Measurements from ENCODE around the gene SLC39A11.

The SLC39A11 gene

DNA sequence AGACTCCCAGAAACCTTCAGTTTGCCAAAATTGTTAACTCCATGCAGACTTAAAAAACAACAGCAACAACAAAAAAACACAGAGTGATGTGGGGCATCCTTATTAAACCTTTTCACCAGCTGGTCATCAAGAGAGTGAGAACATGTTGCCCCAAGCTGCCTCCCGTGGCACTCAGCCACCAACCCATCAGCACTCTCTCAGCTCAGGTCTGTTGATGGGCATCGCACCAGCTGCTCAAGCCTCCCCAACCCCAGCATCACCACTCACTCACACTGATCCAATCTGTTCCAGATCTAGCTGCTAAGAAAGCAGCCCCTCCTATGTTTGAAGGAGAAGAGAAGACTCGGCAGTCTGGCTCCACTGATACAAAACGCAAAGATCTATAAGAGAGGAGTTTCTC, 46.8 kb downstream of the SLC39A11 start:
- no peak for DNase-seq (ENCODE audit: low read depth in 2 of 3, low spot score in 2 of 3)

DNA sequence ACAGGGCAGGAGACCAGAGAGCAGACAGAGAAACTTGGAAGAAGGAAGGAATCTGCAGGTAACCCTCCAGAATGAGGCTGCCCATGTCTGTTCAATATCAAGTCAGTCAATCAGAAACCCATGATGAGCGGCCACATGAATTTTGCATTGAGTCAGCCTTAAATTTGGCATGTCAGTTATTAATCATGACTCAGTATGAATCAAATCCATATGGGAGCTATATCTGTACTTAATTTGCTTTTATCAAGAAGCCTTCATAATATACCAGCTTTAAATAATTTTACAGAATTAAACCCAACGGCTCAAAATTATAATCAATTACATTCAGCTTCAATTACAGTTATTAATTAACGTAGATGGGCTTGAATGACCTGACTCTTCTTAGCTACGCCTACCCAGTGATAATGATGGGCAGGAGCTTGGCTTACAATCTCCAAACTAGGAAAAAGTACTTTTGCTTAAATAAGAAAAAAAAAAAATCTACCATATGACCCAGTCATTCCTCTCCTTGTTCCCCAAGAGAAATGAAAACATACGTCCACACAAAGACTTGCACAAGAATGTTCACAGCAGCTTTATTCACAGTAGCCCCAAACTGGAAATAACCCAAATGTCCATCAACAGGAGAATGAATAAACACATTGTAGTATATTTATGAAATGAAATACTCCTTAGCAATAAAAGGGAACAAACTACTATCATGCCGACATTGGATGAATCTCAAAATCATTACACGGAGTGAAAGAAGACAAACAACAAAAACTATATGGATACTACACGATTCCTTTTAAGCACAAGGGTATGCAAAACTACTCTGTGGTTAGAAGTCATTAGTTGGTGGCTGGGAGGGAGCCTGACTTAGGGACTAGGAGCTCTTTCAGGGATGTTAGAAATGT, 48.6 kb downstream of the SLC39A11 start:
- DNase-seq (ENCODE audit: low read depth in 2 of 3, low spot score in 2 of 3): no peak

DNA sequence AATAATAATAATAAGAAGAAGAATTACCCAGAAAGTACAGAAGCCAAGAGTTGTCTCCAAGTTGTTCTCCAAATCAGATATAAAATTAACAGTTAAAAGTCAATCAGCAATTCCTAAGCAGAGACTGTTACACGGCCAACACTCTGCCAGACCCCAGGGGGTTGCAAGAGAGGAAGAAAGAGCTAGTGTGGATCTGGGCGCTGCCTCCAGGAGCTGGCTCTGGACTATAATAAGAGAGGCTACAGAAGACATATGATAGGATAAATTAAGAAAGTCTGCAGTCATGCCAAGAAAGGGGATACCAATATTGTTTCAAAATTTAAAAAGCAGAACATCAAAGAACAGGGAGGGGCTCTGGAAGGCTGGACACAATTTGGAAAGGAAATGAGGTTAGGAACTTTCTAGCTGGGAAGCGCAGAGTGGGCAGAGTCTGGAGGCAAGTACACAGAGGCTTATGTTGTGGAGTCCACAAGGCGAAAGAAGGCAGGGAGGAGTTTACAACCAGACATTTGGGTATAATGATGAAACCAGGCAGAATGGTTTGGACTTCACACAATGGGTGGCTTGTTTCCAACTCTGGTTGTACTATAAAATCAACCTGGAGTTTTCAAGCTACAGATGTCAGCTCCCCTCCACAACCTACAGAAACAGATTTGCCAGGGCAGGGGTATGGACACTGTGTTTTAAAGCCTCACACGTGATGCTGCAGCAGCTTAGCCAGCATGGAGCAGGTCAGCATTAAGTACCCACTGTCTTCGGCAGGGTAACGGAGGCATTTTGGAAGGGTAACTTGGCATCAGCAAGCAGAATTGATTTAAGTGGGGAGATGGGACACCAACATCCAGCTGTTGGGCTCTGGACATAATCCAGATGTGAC, 49.4 kb downstream of the SLC39A11 start:
- DNase-seq (ENCODE audit: low read depth in 2 of 3, low spot score in 2 of 3): no peak

DNA sequence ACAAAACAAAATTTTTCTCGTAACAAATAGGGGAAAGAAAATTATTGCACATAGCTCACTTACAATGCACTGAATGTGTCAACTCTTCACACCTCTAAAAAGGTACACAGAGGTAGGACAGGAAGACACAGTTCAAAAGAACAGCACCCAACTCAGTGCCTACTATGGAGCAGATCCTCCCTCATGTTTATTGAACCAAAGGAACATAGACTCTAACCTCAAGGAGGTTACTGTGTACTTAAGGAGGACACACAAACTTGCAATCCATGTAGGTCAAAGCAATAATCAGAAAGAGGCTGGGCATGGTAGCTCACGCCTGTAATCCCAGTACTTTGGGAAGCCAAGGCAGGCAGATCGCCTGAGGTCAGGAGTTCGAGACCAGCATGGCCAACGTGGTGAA, 50.3 kb downstream of the SLC39A11 start:
- DNase-seq (ENCODE audit: low read depth in 2 of 3, low spot score in 2 of 3): no peak

DNA sequence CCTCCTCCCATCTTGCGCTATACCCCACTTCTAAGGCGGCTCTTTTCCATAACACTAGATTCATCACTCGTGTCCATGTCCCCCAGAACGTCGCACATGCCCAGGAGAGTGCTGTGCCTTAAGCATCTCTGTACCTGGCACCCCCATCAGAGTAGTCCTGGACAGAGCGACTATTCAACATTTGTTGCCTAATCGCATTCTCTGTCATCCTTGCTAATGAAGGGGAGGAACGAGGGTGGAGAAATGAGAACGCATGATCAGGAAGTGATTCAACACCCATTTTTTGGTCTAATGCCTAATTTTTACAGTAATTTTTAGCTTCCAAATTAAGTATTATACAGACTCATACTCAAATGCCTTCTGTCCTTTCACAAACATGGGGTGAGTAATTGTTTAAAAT, 53.2 kb downstream of the SLC39A11 start:
- no peak for DNase-seq (ENCODE audit: low read depth in 2 of 3, low spot score in 2 of 3)

DNA sequence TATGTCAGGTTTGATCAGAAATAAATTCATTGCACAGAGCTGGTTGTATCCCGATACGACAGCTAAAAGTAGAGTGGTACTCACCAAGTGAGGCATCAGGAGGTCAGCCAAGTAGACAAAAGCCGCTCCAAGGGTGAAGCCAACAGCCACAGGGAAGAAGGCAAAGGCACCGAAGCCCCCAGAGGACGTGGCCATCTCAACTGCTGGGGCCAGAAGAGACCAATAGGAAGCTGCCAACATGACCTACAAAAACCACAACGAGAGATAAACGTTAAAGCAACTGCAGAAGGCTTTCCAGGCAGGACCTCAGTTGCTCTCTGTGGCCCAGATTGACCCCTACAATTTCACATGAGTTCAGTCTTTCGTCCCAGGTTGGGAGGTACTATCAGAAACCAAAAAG, 61.0 kb downstream of the SLC39A11 start:
- no peak for DNase-seq (ENCODE audit: low read depth in 2 of 3, low spot score in 2 of 3)

DNA sequence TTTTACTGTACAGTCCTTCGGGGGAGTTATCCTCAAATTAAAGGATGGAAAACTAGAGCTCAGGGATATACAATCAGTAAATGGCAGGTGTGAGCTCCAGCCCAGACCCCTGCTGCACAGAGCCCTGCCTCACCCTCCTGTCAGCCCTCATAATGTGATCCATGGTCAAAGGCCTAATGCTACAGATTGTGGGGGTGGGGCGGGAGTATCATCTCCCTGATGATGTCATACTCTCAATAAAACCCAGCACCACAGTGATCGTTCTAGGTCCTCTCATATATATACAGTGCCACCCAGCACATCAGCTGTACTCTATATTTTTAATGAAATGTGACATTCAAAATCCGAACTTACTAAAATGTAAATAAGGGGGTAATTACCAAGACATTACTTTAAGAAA, 61.5 kb downstream of the SLC39A11 start:
- DNase-seq (ENCODE audit: low read depth in 2 of 3, low spot score in 2 of 3): no peak

DNA sequence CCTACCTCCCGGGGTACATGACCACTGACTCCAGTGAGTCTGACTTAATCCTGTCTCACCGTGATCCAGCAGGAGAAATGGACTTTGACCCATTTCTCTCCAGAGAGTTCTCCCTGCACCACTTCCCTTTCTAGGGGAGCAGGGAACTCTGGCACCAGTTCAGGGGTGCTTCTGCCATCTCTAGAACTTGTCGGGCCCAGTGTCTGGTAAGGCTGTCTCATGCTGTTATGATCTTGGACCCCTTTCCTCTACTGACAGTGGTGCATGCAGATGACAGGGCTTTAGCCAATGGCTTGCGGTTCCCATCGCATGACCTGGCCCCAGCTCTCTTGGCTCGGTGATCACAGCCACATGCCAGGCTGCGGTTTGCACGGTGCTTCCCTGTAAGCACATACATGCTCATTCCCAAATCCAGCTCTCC, 62.0 kb downstream of the SLC39A11 start:
- no peak for DNase-seq (ENCODE audit: low read depth in 2 of 3, low spot score in 2 of 3)

DNA sequence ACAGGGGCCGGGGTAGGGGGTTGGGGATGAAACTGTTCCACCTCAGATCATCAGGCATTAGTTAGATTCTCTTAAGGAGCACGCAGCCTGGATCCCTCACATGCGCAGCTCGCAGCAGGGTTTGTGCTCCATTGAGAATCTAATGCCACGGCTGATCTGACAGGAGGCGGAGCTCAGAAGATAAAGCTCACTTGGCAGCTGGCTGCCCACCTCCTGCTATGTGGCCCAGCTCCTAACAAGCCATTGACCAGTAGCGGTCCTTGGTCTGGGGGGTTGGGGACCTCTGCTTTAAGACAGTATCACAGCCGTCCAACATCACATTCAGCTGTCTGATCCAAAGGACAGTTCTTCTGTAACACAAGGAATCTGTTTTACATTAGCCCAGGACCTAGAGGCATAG, 62.5 kb downstream of the SLC39A11 start:
- no peak for DNase-seq (ENCODE audit: low read depth in 2 of 3, low spot score in 2 of 3)

DNA sequence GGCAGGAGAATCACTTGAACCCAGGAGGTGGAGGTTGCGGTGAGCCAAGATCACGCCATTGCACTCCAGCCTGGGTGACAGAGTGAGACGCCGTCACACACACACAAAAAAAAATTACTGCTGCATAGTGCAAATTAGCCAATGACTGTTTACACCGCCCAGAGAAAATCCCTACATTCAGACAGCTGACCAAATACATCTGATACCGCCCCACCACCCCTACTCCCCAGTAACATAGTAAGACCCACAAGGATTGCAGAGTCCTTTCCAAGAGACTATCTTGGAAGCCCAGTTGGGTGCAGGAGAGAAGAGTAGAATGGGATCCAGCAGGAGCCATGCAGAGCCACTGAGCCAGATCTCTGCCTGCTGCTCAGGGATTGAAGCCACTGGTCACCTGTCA, 63.5 kb downstream of the SLC39A11 start:
- no peak for DNase-seq (ENCODE audit: low read depth in 2 of 3, low spot score in 2 of 3)

DNA sequence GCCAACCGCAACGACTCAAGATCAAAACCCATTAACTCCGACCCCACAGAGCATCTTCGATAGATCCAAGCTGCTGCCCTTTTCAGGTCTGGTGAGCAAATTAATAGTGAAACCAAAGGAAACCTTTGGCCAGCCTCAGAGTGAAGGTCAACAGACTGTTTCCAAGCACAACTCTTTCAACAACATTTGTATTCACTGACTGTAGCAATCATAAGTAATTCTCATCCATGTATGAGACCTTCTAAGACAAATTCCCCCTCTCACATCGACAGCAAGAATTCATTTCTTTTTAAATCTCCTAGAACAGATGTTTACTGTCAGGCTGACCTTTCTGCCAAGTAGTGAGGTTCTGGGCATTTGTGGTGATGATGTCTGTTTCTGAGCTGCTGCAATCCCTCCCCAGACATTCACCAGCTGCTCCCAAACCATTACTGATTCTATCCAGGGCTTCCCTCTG, 64.2 kb downstream of the SLC39A11 start:
- DNase-seq (ENCODE audit: low read depth in 2 of 3, low spot score in 2 of 3): no peak

DNA sequence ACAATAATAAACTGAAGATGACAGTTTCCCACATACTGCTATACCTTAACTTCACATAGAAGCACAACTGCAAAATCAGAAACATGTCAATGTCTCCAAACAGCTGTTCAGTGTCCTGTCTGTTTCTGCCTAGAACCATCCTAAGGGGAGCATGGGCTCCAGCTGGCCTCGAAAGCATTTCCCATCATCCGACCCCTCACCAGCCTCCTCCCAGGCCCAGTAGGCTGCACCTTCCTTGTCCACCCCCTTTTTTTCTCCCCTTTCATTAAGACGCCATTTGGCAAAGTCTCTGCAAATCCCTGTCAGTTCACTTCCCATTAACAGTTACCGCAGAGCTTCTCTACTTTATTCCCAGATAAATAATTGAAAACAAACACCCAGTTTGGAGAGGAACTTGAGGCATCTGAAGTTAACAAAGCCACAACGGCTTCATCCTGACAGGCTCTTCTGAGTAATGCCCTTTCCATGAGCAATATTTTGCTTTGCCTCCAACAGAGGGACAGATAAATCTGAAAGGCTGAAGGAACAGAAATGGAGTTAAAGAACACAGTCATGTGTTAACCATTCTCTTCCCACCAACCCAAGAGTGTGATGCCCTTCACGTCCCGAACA, 65.3 kb downstream of the SLC39A11 start:
- no peak for DNase-seq (ENCODE audit: low read depth in 2 of 3, low spot score in 2 of 3)

DNA sequence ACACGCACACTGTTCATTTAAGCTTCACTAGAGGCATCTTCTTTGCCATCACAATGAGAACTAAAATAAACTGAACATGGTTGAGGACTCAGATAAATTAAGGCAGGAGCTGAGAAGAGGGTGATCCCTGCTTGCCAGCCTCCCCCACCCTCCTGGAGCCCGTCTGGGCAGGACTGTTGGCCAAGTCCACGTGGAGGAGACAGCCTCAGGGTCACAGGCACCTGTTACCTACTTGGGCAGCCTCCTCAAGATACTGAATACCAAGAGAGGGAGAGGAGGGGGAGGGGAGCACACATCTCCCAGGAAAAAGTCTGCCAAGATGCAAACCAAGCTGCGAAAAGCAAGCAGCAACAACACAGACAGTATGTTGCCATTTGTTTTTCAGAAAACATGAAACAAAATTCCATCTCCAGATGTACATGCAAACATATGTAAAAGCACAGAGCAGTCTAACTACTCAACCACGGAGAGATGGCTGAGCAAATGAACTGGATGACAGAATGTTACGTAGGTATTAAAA, 67.4 kb downstream of the SLC39A11 start:
- no peak for DNase-seq (ENCODE audit: low read depth in 2 of 3, low spot score in 2 of 3)

DNA sequence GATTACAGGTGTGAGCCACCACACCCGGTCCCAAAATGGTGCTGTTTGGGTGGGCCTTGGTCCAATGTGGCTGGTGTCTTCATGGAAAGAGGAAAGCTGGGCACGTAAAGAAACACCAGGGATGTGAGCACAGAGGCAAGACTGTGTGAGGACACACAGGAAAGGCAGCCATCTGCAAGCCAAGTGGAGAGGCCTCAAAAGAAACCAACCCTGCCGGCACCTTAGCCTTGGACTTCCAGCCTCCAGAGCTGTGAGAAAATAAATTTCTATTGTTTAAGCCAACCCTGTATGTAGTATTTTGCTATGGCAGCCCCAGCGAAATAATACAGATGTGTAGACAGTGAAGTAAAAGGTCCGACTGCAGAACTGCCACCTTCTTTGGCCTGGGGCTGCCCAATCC, 68.7 kb downstream of the SLC39A11 start:
- DNase-seq (ENCODE audit: low read depth in 2 of 3, low spot score in 2 of 3): no peak

DNA sequence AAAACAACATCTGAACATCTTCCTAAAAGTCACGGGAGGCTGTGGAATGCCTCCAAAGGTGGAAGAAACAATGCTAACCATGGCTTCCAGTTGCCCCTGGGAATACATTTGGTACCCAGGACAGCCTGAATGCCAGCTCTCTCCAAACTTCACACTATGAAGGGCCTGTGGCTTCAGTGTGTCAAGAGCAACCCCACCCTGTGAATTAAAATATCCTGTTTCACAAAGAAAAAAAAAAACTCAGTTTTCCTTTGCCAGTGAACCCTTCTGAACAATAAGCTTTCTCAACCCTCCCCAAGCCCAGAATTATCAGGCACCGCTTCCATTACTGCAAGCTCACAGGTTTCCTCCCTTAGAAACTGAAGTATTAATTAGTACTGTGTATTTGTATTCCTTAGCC, 69.8 kb downstream of the SLC39A11 start:
- DNase-seq (ENCODE audit: low read depth in 2 of 3, low spot score in 2 of 3): no peak

DNA sequence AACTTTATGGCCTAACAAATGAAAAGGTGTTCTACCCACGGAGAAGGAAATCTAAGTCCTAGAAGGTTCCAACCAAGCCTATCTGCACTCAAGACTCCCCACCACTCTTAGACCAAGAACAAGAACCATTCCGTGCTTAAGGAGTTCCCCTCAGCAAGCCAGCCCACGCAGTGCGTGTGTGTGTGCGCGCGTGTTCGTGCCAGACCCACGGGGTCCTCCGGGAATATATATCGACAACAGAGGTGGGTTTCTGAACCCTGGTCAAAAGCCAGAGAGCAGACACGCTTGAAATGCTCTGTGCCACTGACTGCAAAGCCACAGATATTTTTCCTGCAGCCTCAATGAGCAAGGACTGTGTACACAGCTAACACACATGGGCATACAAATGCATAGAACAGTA, 70.7 kb downstream of the SLC39A11 start:
- DNase-seq (ENCODE audit: low read depth in 2 of 3, low spot score in 2 of 3): no peak

DNA sequence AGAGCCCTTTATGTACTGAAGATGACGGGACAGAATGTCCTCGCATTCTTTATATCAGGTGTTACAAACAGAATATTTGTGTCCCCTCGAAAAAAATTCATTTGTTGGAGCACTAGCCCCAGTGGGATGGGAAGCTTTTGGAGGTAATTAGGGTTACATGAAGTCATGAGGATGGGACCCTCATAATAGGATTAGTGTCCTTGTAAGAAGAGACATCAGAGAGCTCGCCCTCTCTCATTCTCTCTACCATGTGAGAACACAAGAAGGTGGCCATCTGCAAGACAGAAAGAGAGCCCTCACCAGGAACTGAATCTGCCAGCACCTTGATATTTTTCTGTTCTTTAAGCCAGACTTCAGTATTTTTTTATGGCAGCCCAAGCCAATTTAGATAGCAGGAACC, 72.4 kb downstream of the SLC39A11 start:
- no peak for DNase-seq (ENCODE audit: low read depth in 2 of 3, low spot score in 2 of 3)

DNA sequence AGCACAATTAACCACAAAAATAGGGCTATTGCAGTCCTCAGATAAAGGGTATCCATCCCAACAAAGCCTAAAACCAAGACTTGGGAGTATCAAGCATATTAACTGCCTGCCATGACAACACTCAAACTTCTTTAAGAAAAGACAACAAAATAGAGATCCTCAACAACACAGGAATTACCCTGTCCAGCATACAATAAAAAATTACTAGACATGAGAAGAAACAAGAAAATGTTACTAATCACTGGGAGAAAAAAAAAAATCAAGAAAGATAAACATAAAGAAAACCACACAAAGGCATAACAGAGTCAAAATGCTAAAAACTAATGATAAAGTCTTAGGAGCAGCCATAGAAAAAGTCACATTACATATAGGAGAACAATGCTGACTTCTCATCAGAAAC, 73.9 kb downstream of the SLC39A11 start:
- no peak for DNase-seq (ENCODE audit: low read depth in 2 of 3, low spot score in 2 of 3)

DNA sequence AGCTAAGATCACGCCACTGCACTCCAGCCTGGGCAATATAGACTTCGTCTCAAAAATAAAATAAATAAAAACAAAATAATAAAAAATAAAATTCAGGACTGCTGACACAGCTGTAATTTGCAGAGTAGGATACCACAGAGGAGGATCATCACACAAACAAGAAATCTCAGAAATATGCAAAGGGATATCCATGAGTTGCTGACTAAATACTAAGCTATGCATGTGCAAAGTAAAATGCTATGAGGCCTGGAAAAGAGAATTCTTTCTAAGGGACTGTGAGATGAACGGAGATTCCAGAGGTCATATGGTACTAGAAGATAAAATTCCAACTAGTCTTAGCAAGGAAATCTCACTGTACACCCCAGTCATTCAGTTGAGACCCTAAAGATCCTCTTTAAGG, 74.8 kb downstream of the SLC39A11 start:
- DNase-seq (ENCODE audit: low read depth in 2 of 3, low spot score in 2 of 3): no peak

DNA sequence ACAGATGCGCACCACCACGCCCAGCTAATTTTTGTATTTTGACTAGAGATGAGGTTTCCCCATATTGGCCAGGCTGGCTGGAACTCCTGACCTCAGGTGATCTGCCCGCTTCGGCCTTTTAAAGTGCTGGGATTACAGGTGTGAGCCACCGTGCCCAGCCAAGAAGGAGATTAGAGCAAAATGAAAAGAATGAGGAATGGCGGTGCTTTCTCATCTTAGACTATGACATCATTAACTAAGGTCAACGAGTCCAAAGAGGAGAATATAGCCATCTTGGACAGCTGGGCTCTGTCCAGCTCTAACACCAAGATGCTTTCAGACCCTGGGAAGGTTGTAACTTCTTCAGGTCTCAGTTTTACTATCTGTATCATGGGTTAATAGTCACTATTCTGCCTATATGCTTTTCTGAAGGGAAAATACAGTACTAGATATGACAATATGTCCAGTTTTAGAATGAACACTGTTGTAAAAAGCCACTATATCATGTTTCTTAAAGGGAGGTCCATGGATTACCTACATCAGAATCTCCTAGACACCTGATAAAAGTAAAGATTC, 76.7 kb downstream of the SLC39A11 start:
- no peak for DNase-seq (ENCODE audit: low read depth in 2 of 3, low spot score in 2 of 3)

All from activated CD8-positive, alpha-beta memory T cell treated with anti-CD3 and anti-CD28 coated beads for 48 hours (primary cell).